HL-60 (cell line): ENCODE measurements around the gene IGFLR1.
"Not testable (repeated sequence)": the region's sequence is repeated elsewhere in the genome, so short reads cannot be mapped to it uniquely, and the experiment has no call there.

Experiments
- DNase-seq, 2 experiments: peaks; one replicate each; pipeline ENCODE4 v3.0.0-alpha.2; 2010 to 2020; ENCODE audit warnings: low read depth in 1 of 2, low spot score in 1 of 2
- H3K27ac ChIP-seq: fragments of 250-450 bp; sonication (Bioruptor Pico); replicated peaks from 2 replicates; pipeline ENCODE4 v1.5.1; 2020; ENCODE audit warnings: mild to moderate bottlenecking, moderate library complexity
- H3K27me3 ChIP-seq: fragments of 250-450 bp; sonication (Bioruptor Pico); 2 replicates; pipeline ENCODE4 v1.5.1; 2021; ENCODE audit warnings: mild to moderate bottlenecking, moderate library complexity; ENCODE audit not compliant: insufficient read depth, poor library complexity, severe bottlenecking
- H3K4me3 ChIP-seq: replicated peaks from 2 replicates; pipeline ENCODE4 v1.5.1; 2011; ENCODE audit warnings: mild to moderate bottlenecking, control low read depth, low read length; ENCODE audit not compliant: insufficient read depth
- GABPA ChIP-seq: IDR thresholded peaks from 2 replicates; pipeline ENCODE4 v1.6.1; 2012; ENCODE audit warnings: low read depth
- POLR2AphosphoS5 ChIP-seq: IDR thresholded peaks from 2 replicates; pipeline ENCODE4 v1.6.1; 2012; ENCODE audit warnings: low read depth
- REST ChIP-seq: IDR thresholded peaks from 2 replicates; pipeline ENCODE4 v1.6.1; 2012; ENCODE audit warnings: low read depth; ENCODE audit not compliant: insufficient replicate concordance
- SPI1 ChIP-seq: IDR thresholded peaks from 2 replicates; pipeline ENCODE4 v1.6.1; 2012; ENCODE audit warnings: low read depth, mild to moderate bottlenecking, borderline replicate concordance
- TF ChIP-seq, protein P1 (sequence below): IDR thresholded peaks from one replicate; pipeline ENCODE4 v1.5.1; 2011; ENCODE audit warnings: low read length, control low read depth, inconsistent platforms; ENCODE audit not compliant: insufficient read depth

The IGFLR1 gene

GRCh38 chr19:35692010-35692409 is 50.2 kb downstream of the IGFLR1 start:
- Histone ChIP-seq H3K27me3 (peaks cover 4% of the 10 kb centered on the region), H3K27ac (no peak overlapping the region), H3K4me3 (no peak overlapping the region)
- no peak for DNase-seq
- no peak for TF ChIP-seq POLR2AphosphoS5
- no peak for TF ChIP-seq SPI1
- TF ChIP-seq, protein P1, sequence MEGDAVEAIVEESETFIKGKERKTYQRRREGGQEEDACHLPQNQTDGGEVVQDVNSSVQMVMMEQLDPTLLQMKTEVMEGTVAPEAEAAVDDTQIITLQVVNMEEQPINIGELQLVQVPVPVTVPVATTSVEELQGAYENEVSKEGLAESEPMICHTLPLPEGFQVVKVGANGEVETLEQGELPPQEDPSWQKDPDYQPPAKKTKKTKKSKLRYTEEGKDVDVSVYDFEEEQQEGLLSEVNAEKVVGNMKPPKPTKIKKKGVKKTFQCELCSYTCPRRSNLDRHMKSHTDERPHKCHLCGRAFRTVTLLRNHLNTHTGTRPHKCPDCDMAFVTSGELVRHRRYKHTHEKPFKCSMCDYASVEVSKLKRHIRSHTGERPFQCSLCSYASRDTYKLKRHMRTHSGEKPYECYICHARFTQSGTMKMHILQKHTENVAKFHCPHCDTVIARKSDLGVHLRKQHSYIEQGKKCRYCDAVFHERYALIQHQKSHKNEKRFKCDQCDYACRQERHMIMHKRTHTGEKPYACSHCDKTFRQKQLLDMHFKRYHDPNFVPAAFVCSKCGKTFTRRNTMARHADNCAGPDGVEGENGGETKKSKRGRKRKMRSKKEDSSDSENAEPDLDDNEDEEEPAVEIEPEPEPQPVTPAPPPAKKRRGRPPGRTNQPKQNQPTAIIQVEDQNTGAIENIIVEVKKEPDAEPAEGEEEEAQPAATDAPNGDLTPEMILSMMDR = no peak
- no peak for TF ChIP-seq GABPA
- no peak for TF ChIP-seq REST

GRCh38 chr19:35691106-35691505 is 51.1 kb downstream of the IGFLR1 start:
- H3K27me3 ChIP-seq, H3K27ac ChIP-seq, DNase-seq, H3K4me3 ChIP-seq: not testable (repeated sequence)

- no peak for TF ChIP-seq POLR2AphosphoS5
- no peak for TF ChIP-seq SPI1
- TF ChIP-seq, protein P1 = no peak
- no peak for TF ChIP-seq GABPA
- no peak for TF ChIP-seq REST
- H3K4me3 ChIP-seq = no peak overlapping the region
- no peak for DNase-seq
- no peak overlapping the region for H3K27ac ChIP-seq
- H3K27me3 ChIP-seq = peaks cover 4% of the 10 kb centered on the region
Observed at GRCh38 chr19:35689836-35690235, 52.4 kb downstream of the IGFLR1 start.
